ENCODE measurements around the gene ZPBP2.
A peak's percentile ranks its signal among the peaks of the same experiment; 100 is the strongest.
"Not testable (repeated sequence)": the region's sequence is repeated elsewhere in the genome, so short reads cannot be mapped to it uniquely, and the experiment has no call there.

ZPBP2 gene

DNA sequence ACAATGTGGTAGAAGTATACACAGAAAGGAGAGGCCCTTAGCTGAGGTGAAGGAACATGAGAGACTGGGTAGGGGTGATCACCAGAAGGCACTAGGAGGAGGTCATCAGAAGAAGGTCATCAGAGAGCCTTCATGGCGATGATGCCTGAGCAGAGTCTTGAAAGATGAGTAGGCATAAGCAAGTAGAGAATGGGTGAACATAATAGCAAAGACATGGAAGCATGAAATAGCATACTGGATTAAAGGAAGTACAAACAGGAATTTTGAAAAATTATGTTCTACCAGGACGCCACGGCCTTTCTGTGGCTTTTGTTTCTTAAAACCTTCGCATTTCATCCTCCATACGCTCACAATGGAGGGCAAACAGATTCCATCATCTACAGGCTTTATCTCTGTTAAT, 6.8 kb upstream of the ZPBP2 start:
- no peak for DNase-seq

DNA sequence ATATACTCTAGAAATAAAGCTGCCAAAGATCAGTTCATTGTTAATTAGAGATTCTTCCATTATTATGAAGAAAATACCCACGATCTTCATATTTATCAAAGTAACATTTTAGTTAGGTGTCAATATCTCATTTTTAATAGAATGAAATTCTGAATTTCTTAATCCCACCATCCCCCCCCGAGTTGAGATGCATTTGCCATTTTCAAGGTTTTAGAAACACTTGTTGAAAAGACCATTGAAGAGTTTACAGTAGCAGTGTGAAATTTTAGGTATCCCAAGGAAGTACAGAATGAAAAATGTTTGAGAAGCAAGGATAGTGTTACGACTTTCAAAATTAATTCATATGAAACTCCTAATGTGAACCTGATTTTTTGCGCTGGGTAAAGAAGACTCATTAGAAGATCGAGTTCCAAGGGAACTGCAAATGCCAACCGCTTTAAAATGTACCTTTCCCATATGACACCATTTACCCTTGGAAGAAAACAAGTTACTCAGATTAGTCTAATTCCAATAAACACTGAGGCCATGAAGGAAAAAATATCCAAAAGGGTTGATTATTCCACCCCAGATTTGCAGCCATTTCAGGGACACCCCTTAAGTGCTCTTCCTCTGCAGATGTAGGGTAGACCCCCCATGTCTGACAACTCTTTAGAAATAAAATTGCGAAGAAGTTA, 4.6 kb upstream of the ZPBP2 start:
- no peak for DNase-seq

DNA sequence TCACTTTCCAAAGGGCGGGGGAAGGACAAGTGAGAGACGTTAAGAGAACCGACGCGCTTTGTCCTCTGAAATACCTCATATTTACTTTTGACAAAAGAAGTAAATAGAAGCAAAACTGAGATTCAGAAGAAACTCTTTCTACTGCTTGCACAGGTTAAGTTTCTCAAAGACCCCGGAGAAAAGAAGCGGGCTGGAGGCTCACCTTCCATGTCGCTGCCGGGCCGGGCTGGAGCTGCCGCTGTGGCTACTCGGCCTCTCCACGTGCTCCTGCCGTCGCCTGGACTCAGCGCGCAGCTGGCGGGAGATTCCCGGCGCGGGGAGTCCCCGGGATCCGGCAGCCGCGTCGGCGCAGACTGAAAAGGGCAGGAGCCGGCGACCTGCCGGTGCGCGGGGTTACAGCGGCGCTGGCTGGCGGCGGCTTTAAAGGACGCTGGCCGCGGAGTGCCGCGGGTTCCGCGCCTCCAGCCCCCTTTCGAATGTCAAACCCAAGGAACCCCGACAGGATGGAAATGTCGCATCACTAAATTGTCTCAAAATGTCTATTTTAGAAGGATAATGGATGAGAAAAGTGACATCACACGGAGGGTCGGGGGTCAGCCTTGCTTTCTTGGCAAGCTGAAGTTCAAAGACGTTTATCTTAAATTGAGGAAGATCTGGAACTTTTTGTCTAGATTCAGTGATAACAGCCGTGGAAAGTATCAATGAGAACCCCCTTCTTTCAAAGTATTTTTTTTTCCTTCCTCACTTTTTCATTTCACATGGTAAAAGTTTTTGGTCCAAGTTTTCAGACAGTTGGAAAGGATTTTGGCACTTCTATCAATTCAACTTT, 3.9 kb upstream of the ZPBP2 start, which contains the start of gene IKZF3:
Gene IKZF3, minus strand, starts transcription at position 395 of the 829 bp plus-strand sequence. Its CDS starts 186 bp downstream, at position 209.
- DNase-seq = peak; percentile 74

DNA sequence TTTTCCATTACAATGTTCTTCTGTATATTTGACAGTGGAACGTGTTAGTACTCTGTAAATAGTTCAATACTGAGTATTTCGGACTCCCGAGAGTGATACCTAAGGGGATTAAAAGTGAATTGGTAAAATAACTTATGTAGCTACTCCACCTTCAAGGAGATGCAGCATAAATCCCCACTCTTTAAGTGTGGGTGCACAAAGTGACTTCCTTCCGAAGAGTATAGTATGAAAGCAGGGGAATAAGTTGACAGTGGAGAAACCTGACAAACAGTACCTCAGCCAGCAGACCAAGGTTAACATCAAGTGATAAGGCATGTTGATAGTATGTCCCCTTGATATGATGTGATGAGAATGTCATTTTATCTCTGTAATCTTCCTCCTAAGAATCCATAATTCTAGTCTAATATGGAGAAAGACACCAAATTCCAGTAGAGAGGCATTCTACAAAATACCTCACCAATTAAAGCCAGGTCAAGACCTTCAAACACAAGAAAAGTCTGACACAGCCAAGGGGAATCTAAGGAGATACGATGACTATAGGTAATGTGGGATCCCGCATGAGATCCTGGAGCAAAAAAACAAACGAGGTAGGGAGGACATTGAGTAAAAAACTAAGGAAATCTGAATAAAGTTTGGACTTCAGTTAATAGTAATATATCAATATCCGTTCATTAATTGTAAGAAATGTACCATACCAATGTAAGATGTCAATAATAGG, 1.8 kb upstream of the ZPBP2 start:
- DNase-seq = no peak

DNA sequence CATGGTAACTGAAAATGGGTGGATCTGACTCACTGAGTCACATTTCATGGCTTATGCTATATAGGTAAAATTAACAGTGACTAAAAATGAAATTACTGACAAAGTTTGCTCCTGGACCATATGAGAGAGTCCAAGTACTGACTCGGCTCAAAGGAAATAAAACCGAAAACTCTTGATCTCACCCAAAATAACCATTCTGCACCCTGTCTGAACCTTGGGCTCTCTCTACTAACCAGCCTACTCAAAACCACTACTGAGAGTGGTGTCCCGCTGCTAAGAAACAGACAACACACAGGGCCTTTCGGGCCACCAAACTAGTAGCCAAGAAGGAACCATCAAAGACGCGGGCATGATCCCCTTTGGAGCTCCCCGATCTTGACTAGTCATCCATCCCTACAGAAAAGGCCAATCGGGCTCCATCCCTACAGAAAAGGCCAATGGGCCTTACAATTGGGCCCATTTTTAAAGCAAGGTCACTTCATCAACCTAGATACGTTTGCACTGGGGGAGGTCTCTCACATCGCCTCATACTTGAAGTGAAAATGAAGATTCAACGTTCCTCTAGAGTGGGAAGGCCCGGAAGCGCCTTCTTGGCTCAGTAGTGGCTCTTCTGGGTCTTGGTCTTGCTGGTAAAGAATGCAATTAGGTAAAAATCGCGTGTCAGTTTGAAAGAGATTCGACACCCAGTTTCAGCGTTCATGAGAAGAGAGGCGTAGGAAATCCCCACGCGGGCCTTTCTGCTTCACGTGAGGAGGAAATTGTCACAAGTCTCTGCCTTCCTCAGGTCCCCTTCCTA, 720 bp upstream of the ZPBP2 start:
- no peak for DNase-seq

DNA sequence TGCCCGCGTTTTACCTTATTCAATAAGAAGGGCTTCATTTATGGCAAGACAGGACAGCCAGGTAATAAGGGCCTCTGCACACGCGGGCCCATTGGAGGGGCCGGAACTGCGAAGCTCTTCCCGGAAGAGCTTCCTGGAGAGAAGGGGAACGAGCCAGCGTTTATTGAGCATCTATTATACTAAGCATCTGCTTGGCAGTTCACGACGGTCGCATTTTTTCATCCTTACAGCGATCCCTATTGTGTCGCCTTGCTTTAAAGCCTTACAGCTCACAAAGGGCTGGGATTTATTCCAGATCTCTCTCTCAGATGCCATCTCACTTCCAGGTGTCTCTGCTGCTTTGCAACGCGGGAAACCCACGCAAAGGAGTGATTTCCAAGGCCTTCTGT, 546 bp downstream of the ZPBP2 start:
- no peak for DNase-seq

DNA sequence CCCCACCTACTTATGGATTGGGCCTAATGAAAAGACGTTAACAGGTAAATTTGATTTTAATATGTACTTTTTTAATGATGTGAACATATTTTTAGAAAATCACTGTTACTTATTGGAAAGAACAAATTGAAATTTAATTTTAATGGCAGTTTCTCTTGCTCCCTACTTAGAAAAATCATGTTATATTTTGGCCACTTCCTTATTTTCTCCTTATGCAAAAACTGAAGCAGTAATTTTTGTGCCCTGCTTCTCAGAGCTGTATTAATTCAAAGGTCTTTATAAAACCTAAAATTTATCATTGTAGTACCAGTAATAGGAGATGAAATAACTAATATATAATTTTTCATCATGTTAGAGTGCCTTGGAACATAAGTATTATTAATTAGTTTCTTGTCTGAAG, 2.8 kb downstream of the ZPBP2 start:
- no peak for DNase-seq

DNA sequence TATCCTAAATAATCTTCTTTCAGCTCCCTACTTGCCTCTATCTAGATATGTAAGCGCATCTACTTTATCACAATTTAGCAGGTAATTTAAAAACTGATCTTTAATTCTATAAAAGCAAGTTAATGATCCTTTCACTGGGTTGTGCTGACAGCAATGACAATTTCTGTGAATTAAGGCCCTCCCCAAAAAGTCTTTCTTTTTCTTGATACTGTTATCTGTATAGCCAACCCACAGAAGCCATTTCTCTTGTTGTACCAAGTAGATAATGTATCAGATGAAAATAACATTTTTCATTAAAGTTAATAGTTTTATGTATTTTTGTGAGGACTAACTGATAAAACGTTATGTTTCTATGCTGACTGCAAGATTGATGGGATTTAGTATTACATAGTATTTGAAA, 3.8 kb downstream of the ZPBP2 start:
- DNase-seq = no peak

DNA sequence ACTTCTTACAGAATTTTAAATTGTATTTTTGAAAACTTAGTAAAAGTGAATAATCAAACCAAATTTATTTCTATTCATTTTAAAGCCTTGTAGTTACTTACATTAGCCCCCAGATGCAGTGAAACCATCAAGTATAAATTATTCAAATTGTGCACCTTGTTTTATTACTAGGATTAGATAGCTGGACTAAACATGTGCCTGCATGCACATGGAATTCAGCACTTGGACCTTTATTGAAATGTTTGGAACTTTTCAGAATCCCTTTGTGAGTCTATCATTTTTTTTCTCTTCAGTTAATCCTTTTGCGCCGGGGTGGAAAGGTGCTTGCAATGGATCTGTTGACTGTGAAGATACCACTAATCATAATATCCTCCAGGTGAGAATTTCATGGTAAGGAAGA, 4.7 kb downstream of the ZPBP2 start:
- DNase-seq = no peak

DNA sequence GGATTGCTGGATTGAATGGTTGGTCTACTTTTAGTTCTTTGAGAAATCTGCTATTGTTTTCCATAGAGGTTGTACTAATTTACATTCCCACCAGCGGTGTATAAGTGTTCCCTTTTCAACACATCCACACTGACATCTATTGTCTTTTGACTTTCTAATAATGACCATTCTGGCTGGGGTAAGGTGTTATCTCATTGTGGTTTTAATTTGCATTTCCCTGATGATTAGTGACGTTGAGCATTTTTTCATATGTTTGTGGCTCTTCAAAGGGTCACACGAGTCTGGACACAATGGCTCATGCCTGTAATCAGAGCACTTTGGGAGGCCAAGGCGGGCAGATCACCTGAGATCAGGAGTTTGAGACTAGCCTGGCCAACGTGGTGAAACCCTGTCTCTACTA, 18.1 kb downstream of the ZPBP2 start:
- DNase-seq = not testable (repeated sequence)

DNA sequence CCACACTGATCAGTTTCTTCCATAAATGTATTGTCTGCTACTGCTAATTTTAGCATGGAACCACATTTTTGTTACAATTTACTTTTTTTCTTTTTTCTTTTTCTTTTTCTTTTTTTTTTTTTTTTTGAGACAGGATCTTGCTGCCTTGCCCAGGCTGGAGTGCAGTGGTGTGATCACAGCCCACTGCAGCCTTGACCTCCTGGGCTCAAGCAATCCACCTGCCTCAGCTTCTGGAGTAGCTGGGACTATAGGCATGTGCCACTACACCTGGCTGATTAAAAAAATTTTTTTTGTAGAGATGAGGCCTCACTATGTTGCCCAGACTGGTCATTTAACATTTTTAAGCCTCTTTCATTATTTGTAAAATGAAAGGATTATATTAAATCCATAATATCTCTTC, 19.1 kb downstream of the ZPBP2 start:
- no peak for DNase-seq

DNA sequence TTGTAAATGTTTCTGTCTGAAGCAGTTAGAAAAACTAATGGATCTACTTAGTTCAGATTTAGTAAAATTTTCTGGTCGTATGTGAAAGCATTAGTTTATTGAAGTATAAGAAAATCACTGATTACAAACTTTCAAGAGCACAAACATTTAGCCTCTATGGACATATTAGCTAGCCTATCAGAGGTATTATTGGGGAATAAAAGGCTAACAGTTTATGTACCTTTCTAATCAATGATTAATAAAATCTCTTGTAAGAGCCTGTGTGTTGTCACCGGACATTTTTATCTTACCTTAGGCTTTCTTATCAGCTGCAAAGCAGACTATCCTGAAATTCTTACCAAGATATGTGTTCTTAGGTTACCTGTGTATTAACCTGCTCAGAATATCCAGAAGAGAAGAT, 21.2 kb downstream of the ZPBP2 start:
- DNase-seq = no peak

DNA sequence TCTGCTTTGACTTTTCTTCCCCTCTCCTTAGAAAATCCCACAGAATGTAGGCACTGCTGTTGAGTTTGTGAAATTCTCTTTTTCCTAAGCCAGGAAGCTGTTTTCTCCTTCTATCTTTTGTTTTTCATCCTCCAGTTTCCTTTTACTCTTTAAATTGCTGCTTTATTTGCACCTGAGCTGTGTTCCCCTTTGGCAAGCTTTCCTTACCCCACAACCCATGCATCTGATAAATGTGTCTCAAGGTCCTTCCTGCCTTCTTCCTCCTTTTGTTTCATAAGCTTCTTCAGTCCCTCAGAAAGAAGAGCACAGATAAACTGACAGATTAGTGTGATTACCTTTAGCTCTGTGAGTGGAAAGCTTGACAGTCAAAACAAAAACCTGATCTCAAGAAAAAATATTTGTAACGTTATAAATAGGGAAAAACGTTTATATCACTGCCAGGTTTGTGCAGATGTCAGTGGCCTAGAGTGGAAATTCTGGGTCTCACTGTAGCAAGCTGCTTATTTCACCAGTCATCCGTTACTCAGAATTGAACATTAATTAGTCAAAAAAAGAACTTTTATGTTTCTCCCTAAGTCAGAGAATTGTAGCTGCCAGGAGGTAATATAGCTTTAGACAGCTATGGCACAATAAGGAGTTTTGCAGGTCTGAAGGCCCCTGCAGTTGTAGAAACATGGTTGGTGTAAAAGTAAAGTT, 26.8 kb downstream of the ZPBP2 start:
- no peak for DNase-seq

DNA sequence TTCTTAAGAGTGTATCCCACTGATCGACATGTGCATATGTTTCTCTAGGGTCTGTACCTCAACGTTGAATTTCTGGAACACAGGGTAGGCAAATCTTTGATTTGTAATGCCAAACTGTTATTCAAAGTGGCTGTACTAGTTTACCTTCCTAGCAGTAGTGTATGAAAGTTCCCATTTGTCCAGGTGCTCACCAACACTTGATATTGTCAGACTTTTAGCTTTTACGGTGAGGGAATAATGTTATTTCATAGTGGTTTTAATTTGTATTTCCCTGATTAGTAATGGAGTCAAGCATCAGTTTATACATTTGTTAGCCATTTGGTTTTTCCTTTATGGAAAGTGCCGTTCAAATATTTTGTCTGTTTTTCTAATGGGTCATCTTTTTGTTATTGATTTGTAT, 30.1 kb downstream of the ZPBP2 start:
- DNase-seq = no peak

DNA sequence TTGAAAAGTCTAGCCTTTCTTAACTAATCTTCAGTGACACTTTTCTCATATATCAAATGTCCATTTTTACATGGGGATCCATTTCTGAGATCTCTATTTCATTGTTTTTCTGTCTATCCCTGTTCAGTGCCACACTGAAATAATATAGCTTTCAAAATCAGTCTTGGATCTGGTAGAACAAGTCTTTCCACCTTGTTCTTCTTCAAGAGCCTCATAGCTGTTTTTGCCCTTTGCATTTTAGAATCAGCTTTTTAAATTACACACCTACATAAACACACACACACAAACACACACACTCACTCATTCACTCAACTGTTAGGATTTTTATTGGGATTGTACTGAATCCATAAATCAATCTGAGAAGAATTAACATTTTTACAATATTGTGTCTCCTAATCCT, 31.2 kb downstream of the ZPBP2 start:
- DNase-seq = no peak

DNA sequence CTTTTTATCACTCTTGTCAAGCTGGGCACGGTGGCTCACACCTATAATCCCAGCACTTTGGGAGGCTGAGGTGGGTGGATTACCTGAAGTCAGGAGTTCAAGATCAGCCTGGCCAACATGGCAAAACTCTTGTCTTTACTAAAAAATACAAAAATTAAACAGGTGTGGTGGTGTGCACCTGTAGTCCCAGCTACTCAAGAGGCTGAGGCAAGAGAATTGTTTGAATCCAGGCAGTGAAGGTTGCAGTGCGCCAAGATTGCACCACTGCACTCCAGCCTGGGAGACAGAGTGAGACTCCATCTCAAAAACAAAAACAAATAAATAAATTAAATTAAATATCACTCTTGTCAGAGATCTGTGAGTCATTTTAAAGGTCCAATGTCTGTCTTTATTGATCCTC, 34.0 kb downstream of the ZPBP2 start:
- DNase-seq = not testable (repeated sequence)

DNA sequence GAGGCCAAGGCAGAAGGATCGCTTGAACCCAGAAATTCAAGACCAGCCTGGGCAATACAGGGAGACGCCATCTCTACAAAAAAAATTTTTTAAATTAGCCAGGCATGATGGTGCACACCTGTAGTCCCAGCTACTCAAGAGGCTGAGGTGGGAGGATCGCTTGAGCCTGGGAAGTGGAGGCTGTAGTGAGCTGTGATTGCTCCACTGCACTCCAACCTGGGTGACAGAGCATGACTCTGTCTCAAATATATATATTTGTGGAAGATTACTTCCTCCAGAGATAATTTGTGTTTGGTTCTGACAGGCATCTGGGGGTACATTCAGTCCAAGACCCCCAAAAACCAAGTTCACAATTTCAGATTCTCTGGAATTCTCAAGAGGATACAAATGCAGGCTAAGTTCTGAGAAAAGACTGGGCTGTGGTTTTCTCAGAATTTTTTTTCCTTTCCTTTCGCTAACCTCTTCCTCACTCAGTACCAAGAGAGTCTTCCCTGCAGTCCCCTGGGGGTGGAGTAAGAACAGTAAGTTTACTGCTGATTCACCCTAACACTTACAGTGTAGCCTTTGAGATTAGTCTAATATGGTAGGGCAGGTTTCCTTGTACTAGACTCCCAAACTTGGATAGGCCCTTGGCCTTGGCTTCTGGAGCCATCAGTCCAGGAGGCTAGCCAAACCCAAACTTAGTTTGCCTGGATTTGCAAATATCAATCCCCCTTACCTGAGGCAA, 35.3 kb downstream of the ZPBP2 start:
- DNase-seq = no peak

DNA sequence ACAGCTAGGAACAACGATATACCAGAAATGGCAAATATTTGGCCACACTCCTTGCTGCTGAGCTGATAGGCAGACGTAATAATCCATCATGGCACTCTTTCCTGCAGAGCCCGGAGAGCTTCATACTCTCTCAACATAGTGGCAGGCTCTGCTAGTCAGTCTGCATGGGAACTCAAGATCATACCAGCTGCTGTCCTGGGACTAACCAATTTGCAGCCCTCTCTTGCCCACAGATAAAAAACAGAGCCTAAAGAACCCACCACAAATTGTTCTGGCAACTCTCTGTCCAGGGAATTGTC, 36.9 kb downstream of the ZPBP2 start:
- DNase-seq = no peak

DNA sequence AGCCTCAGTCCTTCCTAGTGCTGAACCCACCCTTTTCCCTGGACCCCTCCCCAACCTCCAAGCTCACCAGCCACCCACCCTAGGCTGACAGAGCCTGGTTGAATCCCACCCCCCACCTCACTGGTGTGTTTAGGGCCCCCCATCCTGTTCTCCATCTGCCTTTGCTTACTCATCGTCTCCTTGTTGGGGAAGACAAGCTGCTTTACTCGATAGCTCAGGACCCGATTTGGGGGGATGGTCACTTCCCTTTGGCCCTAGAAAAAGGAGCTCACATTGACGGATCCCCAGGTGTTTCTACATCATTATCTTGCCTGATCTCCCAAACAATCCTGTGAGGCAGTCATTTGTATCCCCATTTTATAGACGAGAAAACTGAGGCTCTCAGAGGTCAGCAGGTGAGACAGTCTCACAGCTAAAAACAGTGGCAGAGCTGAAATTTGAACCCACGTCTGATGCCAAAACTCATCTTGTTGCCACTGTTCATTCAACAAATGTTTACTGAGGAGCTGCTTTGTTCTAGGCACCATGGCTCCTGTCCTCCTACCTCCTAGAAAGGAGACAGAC, 40.9 kb downstream of the ZPBP2 start:
- no peak for DNase-seq

DNA sequence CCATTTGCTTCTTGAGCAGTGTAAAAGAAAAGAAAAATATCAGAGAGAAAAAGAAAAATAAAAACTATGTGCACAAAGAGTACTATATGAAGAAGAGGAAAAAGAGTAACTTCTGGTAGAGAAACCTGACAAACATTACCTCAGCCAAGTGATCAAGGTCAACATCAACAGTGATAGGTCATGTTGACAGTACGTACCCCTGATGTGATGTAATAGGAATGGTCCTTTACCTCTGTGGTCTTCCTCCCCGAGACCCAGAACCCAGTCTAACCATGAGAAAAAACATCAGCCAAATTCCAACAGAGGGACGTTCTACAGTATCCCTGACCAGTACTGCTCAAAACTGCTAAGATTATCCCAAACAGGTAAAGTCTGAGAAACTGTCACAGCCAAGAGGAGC, 46.0 kb downstream of the ZPBP2 start:
- no peak for DNase-seq

DNA sequence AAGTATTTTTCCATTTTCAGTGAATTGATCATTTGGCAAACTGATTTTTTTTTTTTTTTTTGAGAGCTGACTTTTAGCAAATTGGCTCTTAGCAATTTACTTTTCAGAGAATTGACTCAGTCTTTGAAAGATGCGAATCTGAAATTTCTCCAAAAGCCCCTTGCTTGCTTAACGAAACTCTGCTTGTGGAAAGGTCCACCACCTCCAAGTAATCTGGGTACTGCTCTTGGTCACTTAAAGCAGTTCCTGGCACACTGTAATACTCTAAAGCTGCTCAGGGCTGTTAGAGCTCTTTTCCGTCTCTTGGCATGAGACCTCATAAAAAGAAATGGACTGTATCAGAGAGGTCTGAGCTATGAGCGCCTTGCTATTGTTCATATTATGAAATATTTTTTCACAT, 47.6 kb downstream of the ZPBP2 start:
- DNase-seq = no peak

DNA sequence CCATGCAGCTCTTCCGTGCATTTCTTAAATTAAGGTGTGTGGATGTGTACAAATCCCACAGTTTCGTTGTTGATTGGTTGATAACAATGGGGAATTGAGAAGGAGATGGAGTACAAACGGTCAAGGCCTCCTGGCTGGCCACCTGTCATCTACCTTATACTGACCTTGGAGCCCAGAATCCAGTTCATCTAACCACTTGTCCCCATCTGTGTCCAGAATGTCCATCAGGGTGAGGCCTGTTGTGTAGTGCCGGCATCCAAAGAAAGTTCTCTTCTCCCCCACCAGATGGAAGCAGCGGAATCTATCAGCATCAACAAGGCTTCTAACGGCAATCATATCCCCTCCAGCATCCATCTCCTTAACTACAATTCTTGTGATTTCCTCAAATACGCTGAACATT, 48.9 kb downstream of the ZPBP2 start:
- no peak for DNase-seq

All from NK-92 treated with Interleukin-12 subunit alpha and Interleukin-12 subunit beta, amount 100 ng/mL, for 24 hours (cell line).